CD14-positive monocyte (primary cell): ENCODE measurements around the gene HLA-DQB1. TPM values are rescaled to one million over a fixed set of nuclear protein-coding genes. Genes with fewer than 3 reads are reported as not detected.

Experiments used
- DNase-seq, 3 donors: peaks; one replicate each; pipeline ENCODE4 v3.0.0-alpha.2; 2011 to 2022
- H2AFZ ChIP-seq: 2 replicates; pipeline ENCODE4 v1.6.0; 2012; ENCODE audit warnings: mild to moderate bottlenecking, low read depth, low read length, inconsistent platforms; ENCODE audit not compliant: insufficient read depth, poor library complexity, severe bottlenecking
- H3K27ac ChIP-seq, 2 donors: 1 replicate in 1 of 2; 2 replicates in 1 of 2; pipeline ENCODE4 v1.5.1; 2012 to 2013; ENCODE audit warnings: low read length in 2 of 2, control low read depth in 1 of 2, inconsistent platforms in 1 of 2, low read depth in 1 of 2, mild to moderate bottlenecking in 1 of 2
- H3K27me3 ChIP-seq, 2 donors: one replicate each; pipeline versions ENCODE4 v1.6.0 to v1.6.1; 2011 to 2013; ENCODE audit warnings: low read length in 2 of 2; ENCODE audit not compliant: control insufficient read depth in 2 of 2, insufficient read depth in 2 of 2
- H3K36me3 ChIP-seq, 2 donors: replicated peaks in 1 of 2; 1 replicate in 1 of 2; 2 replicates in 1 of 2; pipeline versions ENCODE4 v1.5.1 to v1.6.1; 2012 to 2013; ENCODE audit warnings: low read length in 2 of 2, control low read depth in 1 of 2, inconsistent platforms in 1 of 2, mild to moderate bottlenecking in 1 of 2; ENCODE audit not compliant: insufficient read depth in 2 of 2, control insufficient read depth in 1 of 2
- H3K4me1 ChIP-seq, 2 donors: 1 replicate in 1 of 2; 2 replicates in 1 of 2; pipeline versions ENCODE4 v1.5.1 to v1.6.1; 2012 to 2013; ENCODE audit warnings: low read length in 2 of 2, control low read depth in 1 of 2, inconsistent platforms in 1 of 2, mild to moderate bottlenecking in 1 of 2, moderate library complexity in 1 of 2; ENCODE audit not compliant: insufficient read depth in 2 of 2, control insufficient read depth in 1 of 2
- H3K4me2 ChIP-seq: replicated peaks from 2 replicates; pipeline ENCODE3; 2012; ENCODE audit warnings: low read length, moderate library complexity, mild to moderate bottlenecking; ENCODE audit not compliant: poor library complexity, severe bottlenecking; ENCODE audit errors: extremely low read depth
- H3K4me3 ChIP-seq, 3 experiments: fragments of 200-600 bp in 1 of 3; sonication (generic) in 1 of 3; replicated peaks in 1 of 3; 1 replicate in 2 of 3; 2 replicates in 1 of 3; pipeline ENCODE4 v1.5.1; 2011 to 2013; ENCODE audit warnings: low read length in 3 of 3, mild to moderate bottlenecking in 3 of 3, control low read depth in 2 of 3, low read depth in 2 of 3, inconsistent platforms in 1 of 3, moderate library complexity in 1 of 3
- H3K79me2 ChIP-seq: 2 replicates; pipeline ENCODE4 v1.6.0; 2012; ENCODE audit warnings: mild to moderate bottlenecking, control low read depth, inconsistent platforms, low read length, moderate library complexity; ENCODE audit not compliant: insufficient read depth
- H3K9ac ChIP-seq: 2 replicates; pipeline ENCODE4 v1.6.0; 2017; ENCODE audit warnings: low read length, mild to moderate bottlenecking; ENCODE audit not compliant: insufficient read depth, poor library complexity, severe bottlenecking
- H3K9me3 ChIP-seq, 2 donors: replicated peaks in 1 of 2; 1 replicate in 1 of 2; 2 replicates in 1 of 2; pipeline versions ENCODE4 v1.5.1 to v1.6.1; 2012 to 2013; ENCODE audit warnings: low read length in 2 of 2, control low read depth in 1 of 2; ENCODE audit not compliant: control insufficient read depth in 1 of 2, insufficient read depth in 1 of 2
- H4K20me1 ChIP-seq: 2 replicates; pipeline ENCODE4 v1.6.0; 2012; ENCODE audit warnings: mild to moderate bottlenecking, low read length, control low read depth, moderate library complexity; ENCODE audit not compliant: insufficient read depth
- H3K27ac Mint-ChIP-seq, 7 donors: one replicate each; pipeline ENCODE4 v1.8.0; 2020; ENCODE audit warnings: mild to moderate bottlenecking in 7 of 7, mixed read lengths in 7 of 7, moderate library complexity in 6 of 7, inconsistent platforms in 2 of 7
- H3K27me3 Mint-ChIP-seq, 3 donors: one replicate each; pipeline ENCODE4 v1.8.0; 2021 to 2022; ENCODE audit warnings: low read depth in 3 of 3, mild to moderate bottlenecking in 3 of 3, mixed read lengths in 3 of 3, moderate library complexity in 3 of 3, inconsistent platforms in 1 of 3
- H3K36me3 Mint-ChIP-seq, 2 donors: one replicate each; pipeline ENCODE4 v1.8.0; 2020; ENCODE audit warnings: mixed read lengths in 2 of 2, inconsistent platforms in 1 of 2, mild to moderate bottlenecking in 1 of 2
- H3K4me1 Mint-ChIP-seq: one replicate; pipeline ENCODE4 v1.8.0; 2020; ENCODE audit warnings: mild to moderate bottlenecking, mixed read lengths
- H3K4me3 Mint-ChIP-seq, 2 donors: one replicate each; pipeline ENCODE4 v1.8.0; 2020; ENCODE audit warnings: mild to moderate bottlenecking in 2 of 2, mixed read lengths in 2 of 2, moderate library complexity in 1 of 2
- H3K9me3 Mint-ChIP-seq, 7 donors: one replicate each; pipeline ENCODE4 v1.8.0; 2020 to 2022; ENCODE audit warnings: mixed read lengths in 7 of 7, mild to moderate bottlenecking in 6 of 7, moderate library complexity in 6 of 7, inconsistent platforms in 2 of 7
- WGBS: methylation state at CpG from one replicate; pipeline ENCODE4 v1.1.5; 2013; ENCODE audit warnings: missing lambda C conversion rate; ENCODE audit not compliant: insufficient coverage; 5-methylcytosine and 5-hydroxymethylcytosine counted together
- intact Hi-C, 2 donors: fragments of 100-400 bp; cut with micrococcal nuclease; formaldehyde crosslinking; loops; one replicate each; pipeline versions ENCODE4 v1.15.0 to v1.15.1; 2023
- polyA minus RNA-seq: library from RNA; depleted of rRNA, polyadenylated mRNA; stranded (reverse); fragments of >200 nt; gene quantifications from 2 replicates; pipeline ENCODE4 v1.2.3, GENCODE V29; 2012
- polyA plus RNA-seq, 3 donors: library from polyadenylated mRNA; depleted of rRNA in 1 of 3; unstranded in 2 of 3; stranded (reverse) in 1 of 3; fragments of 300-500 nt in 2 of 3; fragments of >200 nt in 1 of 3; fragmentation: Illumina TruSeq in 2 of 3; gene quantifications; 1 replicate in 2 of 3; 2 replicates in 1 of 3; pipeline ENCODE4 v1.2.3, GENCODE V29; 2012 to 2021
- total RNA-seq, 12 experiments: library from RNA in 1 of 12; stranded (reverse) in 1 of 12; fragments of 120-200 nt in 1 of 12; gene quantifications; one replicate each; pipeline ENCODE4 v1.2.4 and lab custom pipeline; 2013 to 2026; ENCODE audit warnings: mixed read lengths in 6 of 12, inconsistent platforms in 1 of 12
- TF ChIP-seq, protein P1 (sequence below): fragments of 200-600 bp; IDR thresholded peaks from one replicate; pipeline ENCODE4 v1.8.0; 2022; ENCODE audit warnings: antibody characterized with exemption, mild to moderate bottlenecking

The HLA-DQB1 gene
- 39.2 TPM for total RNA-seq (2013)
- polyA plus RNA-seq (100 to 1,000 TPM in 2 of 3 donors, 10 to 100 TPM in 1; 66.7 to 638 (median 246) TPM), polyA minus RNA-seq (16.2 and 27.0 TPM in 2 replicates), total RNA-seq (lab: John Stamatoyannopoulos, UW) (148 to 756 (median 660) reads per million in 11 experiments)

- Histone ChIP-seq H2AFZ (no peak within 1 kb of the TSS), H3K4me2 (peak within 1 kb of the TSS; percentile 72), H4K20me1 (no peaks in the 10 kb centered on the region), H3K4me1 (peaks cover 25 to 37% of the 10 kb centered on the region in 2 donors), H3K36me3 (peaks cover 3% of the 10 kb centered on the region in 2 donors), H3K27ac (peak within 1 kb of the TSS; percentile 67 to 69), H3K9me3 (no peaks in the 10 kb centered on the region), H3K4me3 (peak within 1 kb of the TSS; percentile 59 to 94 (median 78)), H3K79me2 (peaks cover 6% of the 10 kb centered on the region), H3K27me3 (no peaks in the 10 kb centered on the region), H3K9ac (peak within 1 kb of the TSS; percentile 51)
- peaks cover 22 to 38% of the 10 kb centered on the region in 2 donors for H3K36me3 Mint-ChIP-seq
- H3K4me3 Mint-ChIP-seq: peak within 1 kb of the TSS; percentile 97 to 100
- under 1% methylated on average over 11 of the region's 16 CpGs for WGBS
- peak; percentile 61 to 85 (median 79) for DNase-seq
- H3K9me3 Mint-ChIP-seq: peaks cover 0 to 24% (median 4%) of the 10 kb centered on the region in 7 donors
- TF ChIP-seq, protein P1, sequence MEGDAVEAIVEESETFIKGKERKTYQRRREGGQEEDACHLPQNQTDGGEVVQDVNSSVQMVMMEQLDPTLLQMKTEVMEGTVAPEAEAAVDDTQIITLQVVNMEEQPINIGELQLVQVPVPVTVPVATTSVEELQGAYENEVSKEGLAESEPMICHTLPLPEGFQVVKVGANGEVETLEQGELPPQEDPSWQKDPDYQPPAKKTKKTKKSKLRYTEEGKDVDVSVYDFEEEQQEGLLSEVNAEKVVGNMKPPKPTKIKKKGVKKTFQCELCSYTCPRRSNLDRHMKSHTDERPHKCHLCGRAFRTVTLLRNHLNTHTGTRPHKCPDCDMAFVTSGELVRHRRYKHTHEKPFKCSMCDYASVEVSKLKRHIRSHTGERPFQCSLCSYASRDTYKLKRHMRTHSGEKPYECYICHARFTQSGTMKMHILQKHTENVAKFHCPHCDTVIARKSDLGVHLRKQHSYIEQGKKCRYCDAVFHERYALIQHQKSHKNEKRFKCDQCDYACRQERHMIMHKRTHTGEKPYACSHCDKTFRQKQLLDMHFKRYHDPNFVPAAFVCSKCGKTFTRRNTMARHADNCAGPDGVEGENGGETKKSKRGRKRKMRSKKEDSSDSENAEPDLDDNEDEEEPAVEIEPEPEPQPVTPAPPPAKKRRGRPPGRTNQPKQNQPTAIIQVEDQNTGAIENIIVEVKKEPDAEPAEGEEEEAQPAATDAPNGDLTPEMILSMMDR: no peak
- H3K27ac Mint-ChIP-seq: peak within 1 kb of the TSS; percentile 86 to 99 (median 98)
- intact Hi-C loops: loop anchor here in 1 of 2 donors (5.0 kb wide), 1 partner anchor 39 kb away; no protein-coding TSS in a partner anchor
- H3K4me1 Mint-ChIP-seq: peaks cover 54% of the 10 kb centered on the region
- H3K27me3 Mint-ChIP-seq: peaks cover 1 to 14% (median 3%) of the 10 kb centered on the region in 3 donors
Measured at GRCh38 chr6:32666420-32667300, at the start of gene HLA-DQB1. Gene HLA-DQB1 (minus strand): TSS chr6:32666657. CDS start chr6:32666607, 50 bp downstream.

DNA sequence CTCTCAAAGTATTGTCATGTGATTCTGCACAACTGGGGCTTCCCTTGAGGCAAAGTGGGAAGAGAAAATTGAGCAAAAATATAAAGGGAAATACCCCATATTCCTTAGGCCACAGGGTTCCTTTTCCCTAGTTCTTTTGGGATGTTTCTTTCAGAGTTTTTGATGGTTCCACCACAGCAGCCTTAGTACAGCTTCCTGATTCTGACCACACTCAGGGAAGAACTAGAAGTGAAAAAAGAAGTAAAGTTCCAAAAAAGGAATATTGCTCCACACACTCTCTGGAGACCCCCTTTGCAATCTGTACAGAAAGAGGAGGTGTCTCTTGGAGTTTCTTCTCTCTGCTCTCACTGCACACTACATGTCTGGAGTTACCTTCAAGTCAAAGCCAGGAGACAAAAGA lies 46.8 kb upstream of the HLA-DQB1 start:
- Histone ChIP-seq H3K36me3 (no peaks in the 10 kb centered on the region), H3K27me3 (no peaks in the 10 kb centered on the region), H3K9me3 (no peaks in the 10 kb centered on the region), H2AFZ (peak overlapping the region; percentile 11), H3K4me2 (no peak overlapping the region), H3K4me3 (no peak overlapping the region), H3K4me1 (peaks cover 9 to 11% of the 10 kb centered on the region in 2 donors), H3K79me2 (no peaks in the 10 kb centered on the region), H4K20me1 (no peaks in the 10 kb centered on the region), H3K9ac (no peak overlapping the region), H3K27ac (no peak overlapping the region)
- Mint-ChIP-seq H3K9me3 (peaks cover 0 to 2% (median 0%) of the 10 kb centered on the region in 7 donors), H3K4me1 (peaks cover 15% of the 10 kb centered on the region), H3K4me3 (no peak overlapping the region), H3K27me3 (peaks cover 3 to 5% (median 4%) of the 10 kb centered on the region in 3 donors), H3K27ac (no peak overlapping the region), H3K36me3 (no peaks in the 10 kb centered on the region)
- TF ChIP-seq, protein P1: no peak
- intact Hi-C loops: loop anchor here in 1 of 2 donors (5.0 kb wide), 1 partner anchor 74 kb away; no protein-coding TSS in a partner anchor
- DNase-seq: no peak
